ENCODE measurements around the gene PI4K2B. TPM values are rescaled to one million over a fixed set of nuclear protein-coding genes. Genes with fewer than 3 reads are reported as not detected.

Gene PI4K2B
- total and polyA plus RNA-seq, 4 donors = 12.3 to 34.7 (median 19.4) TPM

- peak overlapping the region in 1 of 2 donors; percentile 65 for H3K9ac ChIP-seq (ENCODE audit: low read depth in 1 of 2, low read length in 2 of 2)
- peak overlapping the region; percentile 56 to 78 for H3K27ac ChIP-seq (ENCODE audit: low read depth in 1 of 2, low read length in 2 of 2)
- H3K9me3 ChIP-seq (ENCODE audit: control insufficient read depth in 4 of 4, low read length in 3 of 4) = no peaks in the 10 kb centered on the region
- no peaks in the 10 kb centered on the region for H3K36me3 ChIP-seq (ENCODE audit: control insufficient read depth in 4 of 4, insufficient read depth in 3 of 4, low read depth in 1 of 4, low read length in 3 of 4)
- no peak for DNase-seq (ENCODE audit: low spot score)
- 33% methylated on average over 6 of the region's 6 CpGs for WGBS
- H3K27me3 ChIP-seq (ENCODE audit: control insufficient read depth in 4 of 4, insufficient read depth in 4 of 4, low read length in 3 of 4) = no peaks in the 10 kb centered on the region
- peaks cover 0 to 12% (median 5%) of the 10 kb centered on the region in 4 donors for H3K4me1 ChIP-seq (ENCODE audit: control insufficient read depth in 4 of 4, insufficient read depth in 4 of 4, low read length in 3 of 4)
- H3K4me3 ChIP-seq (ENCODE audit: low read depth in 1 of 3, low read length in 3 of 3) = peak overlapping the region; percentile 45 to 67 (median 63)
- TF ChIP-seq EGR1 (IDR thresholded peaks at IDR 0.05; ENCODE audit: low read depth in 2 of 2) = no peak
- TF ChIP-seq REST (IDR thresholded peaks at IDR 0.05) = peak; percentile 16
- TF ChIP-seq HNF4G (IDR thresholded peaks at IDR 0.05) = peak; percentile 68
- peak; percentile 14 to 28 for TF ChIP-seq RAD21 (IDR thresholded peaks at IDR 0.05)
- no peak for TF ChIP-seq ATF3 (IDR thresholded peaks at IDR 0.05)
- no peak for TF ChIP-seq FOXA2 (IDR thresholded peaks at IDR 0.05)
- TF ChIP-seq YY1 (IDR thresholded peaks at IDR 0.05) = no peak
- TF ChIP-seq GABPA (IDR thresholded peaks at IDR 0.05 in 1 of 2, conservative IDR thresholded peaks at IDR 0.05 in 1 of 2) = no peak
- peak; percentile 87 to 92 for TF ChIP-seq HNF4A (conservative IDR thresholded peaks at IDR 0.05)
- no peak for TF ChIP-seq TAF1 (conservative IDR thresholded peaks at IDR 0.05)
- TF ChIP-seq SP1 (IDR thresholded peaks at IDR 0.05) = peak; percentile 30
- peak; percentile 44 for TF ChIP-seq ZBTB33 (IDR thresholded peaks at IDR 0.05)
- peak; percentile 76 for TF ChIP-seq MAX (IDR thresholded peaks at IDR 0.05)
- no peak for TF ChIP-seq NR2F2 (IDR thresholded peaks at IDR 0.05)
- TF ChIP-seq RXRA (IDR thresholded peaks at IDR 0.05) = peak; percentile 66 to 69
- no peak for TF ChIP-seq CTCF (IDR thresholded peaks at IDR 0.05; ENCODE audit: low read depth, low read length, missing input control)
- no peak for TF ChIP-seq FOXA1 (IDR thresholded peaks at IDR 0.05)
- peak in 1 of 2 donors; percentile 37 for TF ChIP-seq JUND (IDR thresholded peaks at IDR 0.05)
Measured at GRCh38 chr4:25229804-25230203, 4.0 kb upstream of the PI4K2B start.

Data from liver (tissue), 9 donors.